Ecto neural progenitor cell (in vitro differentiated cells): ENCODE data around the gene RFX1.
"Not testable (repeated sequence)": the region's sequence is repeated elsewhere in the genome, so short reads cannot be mapped to it uniquely, and the experiment has no call there.

ENCODE experiments used
- DNase-seq: peaks from one replicate; pipeline ENCODE4 v3.0.0-alpha.2; 2018; ENCODE audit warnings: low spot score

Gene RFX1

GRCh38 chr19:14027856-14028450, 21.8 kb upstream of the RFX1 start, which contains the start of gene RLN3:
TSS of gene RLN3 (plus strand) at chr19:14028148. CDS start at chr19:14028205, 57 bp downstream.
- DNase-seq = no peak

- not testable (repeated sequence) for DNase-seq
Observed at GRCh38 chr19:14026652-14027192, 20.6 kb upstream of the RFX1 start.

DNA sequence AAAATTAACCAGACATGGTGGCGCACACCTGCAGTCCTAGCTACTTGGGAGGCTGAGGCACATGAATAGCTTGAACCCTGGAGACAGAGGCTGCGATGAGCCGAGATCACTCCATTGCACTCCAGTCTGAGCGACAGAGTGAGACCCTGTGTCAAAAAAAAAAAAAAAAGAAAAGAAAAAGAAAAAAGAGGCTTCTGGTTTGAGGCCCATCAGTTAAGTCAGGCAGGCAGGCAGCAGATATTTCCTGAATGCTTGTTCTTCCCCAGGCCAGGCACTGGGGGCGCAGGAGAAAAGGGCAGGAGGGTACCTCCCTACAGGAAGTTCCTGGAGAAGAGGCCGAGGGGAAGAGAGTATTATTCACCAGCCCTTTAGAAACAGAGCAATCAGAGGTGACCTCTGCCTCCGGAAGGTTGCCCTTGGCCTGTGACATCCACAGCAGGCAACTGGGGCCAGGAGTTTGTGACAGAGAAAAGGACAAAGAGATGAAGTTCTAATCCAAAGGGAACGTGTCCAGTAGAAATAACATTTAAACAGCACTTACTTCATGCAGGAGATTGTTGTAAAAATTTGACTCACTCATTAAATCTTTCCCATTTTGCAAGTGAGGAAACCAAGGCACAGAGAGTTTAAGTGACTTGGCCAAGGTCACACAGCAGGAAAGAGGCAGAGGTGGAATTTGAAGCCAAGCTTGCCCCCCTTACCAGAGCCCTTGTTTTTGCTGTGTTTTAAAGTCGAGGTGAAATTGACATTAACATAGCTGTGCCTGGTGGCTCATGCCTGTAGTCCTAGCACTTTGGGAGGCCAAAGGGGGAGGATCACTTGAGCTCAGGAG, 17.5 kb upstream of the RFX1 start:
- peak; percentile 71 for DNase-seq

DNA sequence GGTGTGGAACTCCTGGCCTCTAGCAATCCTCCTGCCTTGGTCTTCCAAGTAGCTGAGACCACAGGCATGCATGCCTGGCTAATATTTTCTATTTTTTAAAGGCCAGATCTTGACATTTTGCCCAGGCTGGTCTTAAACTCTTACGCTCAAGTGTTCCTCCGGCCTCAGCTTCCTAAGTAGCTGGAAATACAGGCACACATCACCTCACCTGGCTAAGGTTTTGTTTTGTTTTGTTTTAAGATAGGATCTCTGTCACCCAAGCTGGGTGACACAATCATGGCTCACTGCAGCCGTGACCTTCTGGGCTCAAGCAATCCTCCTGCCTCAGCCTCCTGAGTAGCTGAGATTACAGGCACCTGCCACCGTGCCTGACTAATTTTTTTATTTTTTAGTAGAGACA, 16.3 kb upstream of the RFX1 start:
- DNase-seq = no peak

- DNase-seq = no peak
Observed at GRCh38 chr19:14021474-14021873, 15.4 kb upstream of the RFX1 start.

DNA sequence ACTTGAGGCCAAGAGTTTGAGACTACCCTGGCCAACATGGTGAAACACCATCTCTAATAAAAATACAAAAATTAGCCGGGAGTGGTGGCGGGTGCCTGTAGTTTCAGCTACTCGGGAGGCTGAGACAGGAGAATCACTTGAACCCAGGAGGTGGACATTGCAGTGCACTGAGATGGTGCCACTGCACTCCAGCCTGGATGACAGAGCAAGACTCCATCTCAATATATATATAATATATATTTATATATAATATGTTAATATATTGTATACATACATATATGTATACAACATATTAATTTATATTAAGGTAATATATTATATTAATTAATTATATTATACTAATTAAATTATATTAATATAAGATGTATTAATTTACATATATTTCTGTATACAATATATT, 13.6 kb upstream of the RFX1 start:
- DNase-seq = not testable (repeated sequence)

DNA sequence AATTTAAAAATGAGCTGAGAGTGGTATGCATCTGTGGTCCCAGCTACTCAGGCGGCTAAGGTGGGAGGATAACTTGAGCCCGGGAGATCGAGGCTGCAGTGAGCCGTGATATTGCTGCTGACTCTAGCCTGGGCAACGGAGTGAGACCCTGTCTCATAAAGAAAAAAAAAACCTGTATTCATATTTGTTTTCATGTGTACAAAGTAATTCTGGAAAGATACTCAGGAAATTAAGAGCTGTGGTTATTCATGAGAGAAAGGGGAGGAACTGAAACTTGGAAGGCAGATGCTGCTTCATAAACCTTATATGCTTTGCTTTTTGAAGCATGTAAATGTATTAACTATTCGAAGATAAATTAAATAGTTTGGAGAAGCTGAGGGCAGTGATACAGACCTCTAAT, 13.0 kb upstream of the RFX1 start:
- DNase-seq = no peak

GRCh38 chr19:14015524-14016035, 9.5 kb upstream of the RFX1 start:
- DNase-seq = no peak

DNA sequence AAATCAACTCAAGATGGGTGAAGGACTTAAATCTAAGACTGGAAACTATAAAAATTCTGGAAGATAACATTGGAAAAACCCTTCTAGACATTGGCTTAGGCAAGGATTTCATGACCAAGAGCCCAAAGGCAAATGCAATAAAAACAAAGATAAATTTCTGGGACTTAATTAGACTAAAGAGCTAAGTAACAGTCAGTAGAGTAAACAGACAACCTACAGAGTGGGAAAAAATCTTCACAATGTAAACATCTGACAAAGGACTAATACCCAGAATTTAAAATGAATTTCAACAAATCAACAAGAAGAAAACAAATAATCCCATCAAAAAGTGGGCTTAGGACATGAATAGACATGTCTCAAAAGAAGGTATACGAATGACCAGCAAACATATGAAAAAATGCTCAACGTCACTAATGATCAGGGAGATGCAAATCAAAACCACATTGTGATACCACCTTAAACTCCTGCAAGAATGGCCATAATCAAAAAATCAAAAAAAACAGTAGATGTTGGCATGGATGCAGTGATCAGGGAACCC, 6.3 kb upstream of the RFX1 start:
- DNase-seq = no peak

GRCh38 chr19:14006766-14007562, 844 bp upstream of the RFX1 start:
- peak; percentile 96 for DNase-seq

- peak; percentile 95 for DNase-seq
Observed at GRCh38 chr19:14005349-14006084, 603 bp downstream of the RFX1 start.

GRCh38 chr19:14004619-14005348, 1.3 kb downstream of the RFX1 start:
- no peak for DNase-seq

GRCh38 chr19:14003251-14004055, 2.7 kb downstream of the RFX1 start:
- no peak for DNase-seq

GRCh38 chr19:14002571-14003250, 3.4 kb downstream of the RFX1 start:
- no peak for DNase-seq

DNA sequence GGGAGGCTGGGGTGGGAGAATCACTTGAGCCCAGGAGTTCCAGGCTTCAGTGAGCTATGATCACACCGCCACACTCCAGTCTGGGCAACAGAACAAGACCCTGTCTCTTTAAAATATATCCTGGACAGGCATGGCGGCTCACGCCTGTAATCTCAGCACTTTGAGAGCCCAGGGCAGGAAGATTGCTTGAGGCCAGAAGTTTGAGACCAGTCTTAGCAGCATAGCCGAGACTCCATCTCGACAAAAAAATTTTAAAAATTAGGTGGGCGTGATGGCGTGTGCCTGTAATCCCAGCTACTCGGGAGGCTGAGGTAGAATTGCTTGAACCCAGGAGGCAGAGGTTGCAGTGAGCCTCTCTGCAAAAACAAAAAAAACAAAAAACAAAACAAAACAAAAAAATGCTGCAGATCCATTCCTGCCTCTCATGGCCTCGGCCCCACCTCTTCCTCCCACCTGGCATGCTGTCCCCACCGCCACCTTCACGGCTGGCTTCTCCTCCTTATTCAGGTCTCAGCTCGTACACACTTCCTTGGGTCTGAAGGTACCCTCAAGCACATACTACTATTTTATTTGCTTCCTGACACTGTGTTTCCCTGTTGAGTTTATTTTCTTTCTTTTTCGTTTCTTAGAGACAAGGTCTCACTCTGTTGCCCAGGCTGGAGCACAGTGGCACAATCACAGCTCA, 5.3 kb downstream of the RFX1 start:
- DNase-seq = no peak

DNA sequence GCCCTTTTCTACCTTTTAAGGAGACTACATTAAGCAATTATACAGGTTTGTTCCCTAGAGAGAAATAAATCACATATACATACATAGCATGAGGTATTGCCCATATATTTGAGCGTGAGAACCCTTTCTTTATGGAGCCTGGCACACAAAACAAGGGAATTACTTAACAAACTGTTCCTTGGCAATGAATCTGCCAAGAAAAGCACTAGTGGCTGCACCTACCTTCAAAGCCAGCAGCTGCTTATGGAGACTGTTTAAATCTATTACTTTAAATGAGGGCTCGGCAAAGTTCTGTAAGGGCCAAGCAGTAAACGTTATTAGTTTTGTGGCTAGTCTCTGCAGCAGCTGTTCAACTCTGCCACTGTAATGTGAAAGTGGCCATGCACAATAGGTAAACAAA, 7.0 kb downstream of the RFX1 start:
- DNase-seq = no peak

DNA sequence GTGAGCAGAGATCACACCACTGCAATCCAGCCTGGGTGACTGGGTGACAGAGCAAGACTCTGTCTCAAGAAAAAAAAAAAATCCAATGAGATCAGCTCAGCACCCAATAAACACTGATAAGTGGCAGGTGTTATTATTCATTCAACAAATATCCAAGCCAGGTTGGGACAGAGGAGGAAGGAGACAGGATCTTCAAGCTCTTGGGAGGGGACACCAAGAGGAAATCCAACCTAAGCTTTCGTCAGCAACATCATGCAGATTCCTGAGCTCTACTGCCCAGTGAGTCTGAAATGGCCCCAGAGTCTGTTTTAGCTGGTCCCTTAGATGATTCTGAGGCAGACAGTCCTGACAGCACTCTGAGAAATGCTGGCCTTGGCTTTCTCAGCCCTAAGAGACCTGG, 7.7 kb downstream of the RFX1 start:
- no peak for DNase-seq

GRCh38 chr19:13997631-13997962, 8.5 kb downstream of the RFX1 start:
- no peak for DNase-seq
